Esophagus muscularis mucosa (tissue), 4 donors: Measurements from ENCODE around the gene NAT14. TPM values are rescaled to one million over a fixed set of nuclear protein-coding genes. Genes with fewer than 3 reads are reported as not detected.

Experiments
- DNase-seq: peaks from one replicate; pipeline ENCODE4 v3.0.0-alpha.2; 2017; ENCODE audit errors: extremely low spot score
- H3K27ac ChIP-seq, 4 donors: fragments of 200-600 bp; sonication (generic); replicated peaks in 1 of 4; 1 replicate in 3 of 4; 2 replicates in 1 of 4; pipeline ENCODE4 v1.5.1; 2016 to 2019; ENCODE audit warnings: mild to moderate bottlenecking in 1 of 4
- H3K27me3 ChIP-seq, 4 donors: fragments of 200-600 bp; sonication (generic); one replicate each; pipeline versions ENCODE4 v1.5.1 to v1.6.0; 2016 to 2019
- H3K36me3 ChIP-seq, 4 donors: fragments of 200-600 bp; sonication (generic); one replicate each; pipeline ENCODE4 v1.5.1; 2016 to 2019
- H3K4me1 ChIP-seq, 4 donors: fragments of 200-600 bp; sonication (generic); one replicate each; pipeline ENCODE4 v1.5.1; 2016 to 2019
- H3K4me3 ChIP-seq, 4 donors: fragments of 200-600 bp; sonication (generic); 1 replicate in 2 of 4; 2 replicates in 2 of 4; pipeline ENCODE4 v1.5.1; 2016 to 2019; ENCODE audit warnings: mild to moderate bottlenecking in 4 of 4, moderate library complexity in 1 of 4
- H3K9me3 ChIP-seq, 4 donors: fragments of 200-600 bp; sonication (generic); 1 replicate in 3 of 4; 2 replicates in 1 of 4; pipeline ENCODE4 v1.5.1; 2016 to 2019
- CTCF ChIP-seq, 3 experiments: fragments of 200-600 bp in 2 of 3; fragments of 450-650 bp in 1 of 3; sonication (generic) in 2 of 3; IDR thresholded peaks; one replicate each; pipeline ENCODE4 v1.5.1; 2017 to 2019; ENCODE audit warnings: antibody characterized with exemption in 3 of 3, mild to moderate bottlenecking in 2 of 3, moderate library complexity in 1 of 3
- EP300 ChIP-seq: sonication (generic); formaldehyde crosslinking; IDR thresholded peaks from one replicate; pipeline ENCODE4 v1.6.1; 2017; ENCODE audit warnings: antibody characterized with exemption
- POLR2A ChIP-seq: fragments of 450-650 bp; IDR thresholded peaks from one replicate; pipeline ENCODE4 v1.6.1; 2017; ENCODE audit warnings: antibody characterized with exemption, moderate library complexity, mild to moderate bottlenecking, low read depth
- POLR2AphosphoS5 ChIP-seq, 2 donors: sonication (generic); formaldehyde crosslinking; IDR thresholded peaks; one replicate each; pipeline ENCODE4 v1.6.1; 2017; ENCODE audit warnings: antibody characterized with exemption in 2 of 2
- WGBS: methylation state at CpG from one replicate; pipeline ENCODE4 v1.1.5; 2018; 5-methylcytosine and 5-hydroxymethylcytosine counted together
- intact Hi-C: fragments of 100-400 bp; cut with DNase I; formaldehyde crosslinking; loops from one replicate; pipeline ENCODE4 v1.15.1; 2023
- total RNA-seq, 4 donors: library from RNA; depleted of rRNA; stranded (reverse); fragments of >200 nt; gene quantifications; one replicate each; pipeline versions ENCODE4 v1.1.0 to v1.2.1, GENCODE V29; 2016

The NAT14 gene
- total RNA-seq, 4 donors from 2014 or later, result 5.8 to 14.2 (median 10.2) TPM

DNA sequence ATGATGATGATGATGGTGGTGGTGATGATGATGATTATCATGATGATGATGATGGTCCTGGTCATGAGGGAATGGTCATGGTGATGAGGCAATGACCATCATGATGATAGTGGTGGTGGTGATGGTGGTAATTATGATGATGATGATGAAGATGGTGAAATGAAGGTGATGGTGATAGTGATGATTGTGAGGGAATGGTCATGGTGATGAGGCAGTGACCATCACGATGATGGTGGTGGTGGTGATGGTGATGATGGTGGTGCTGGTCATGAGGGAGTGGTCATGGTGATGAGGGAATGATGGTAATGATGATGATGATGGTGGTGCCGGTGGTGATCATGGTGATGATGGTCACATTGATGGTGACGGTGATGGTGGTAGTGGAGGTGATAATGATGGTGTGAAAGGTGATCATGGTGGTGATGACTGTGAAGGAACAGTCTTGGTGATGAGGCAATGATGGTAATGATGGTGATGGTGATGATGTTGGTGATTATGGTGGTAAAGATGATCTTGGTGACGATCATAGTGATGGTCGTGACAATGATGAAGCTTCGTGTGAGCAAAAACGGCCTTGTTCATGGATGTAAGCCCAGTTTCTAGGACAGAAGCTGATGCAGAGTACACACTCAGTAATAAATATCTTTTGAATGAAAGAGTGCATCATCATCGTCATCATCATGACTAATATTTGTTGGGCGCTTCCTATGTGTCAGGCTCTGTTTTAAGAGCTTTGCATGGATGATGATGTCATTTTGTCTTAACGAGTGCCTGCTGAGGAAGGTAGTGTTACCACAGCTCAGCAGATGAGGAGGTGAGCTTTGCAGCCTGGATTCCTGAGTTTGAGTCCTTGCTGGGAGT is 34.7 kb downstream of the NAT14 start:
- Histone ChIP-seq H3K36me3 (peaks cover 0 to 6% (median 3%) of the 10 kb centered on the region in 4 donors), H3K9me3 (no peaks in the 10 kb centered on the region), H3K27me3 (no peaks in the 10 kb centered on the region), H3K4me1 (peaks cover 9 to 25% (median 19%) of the 10 kb centered on the region in 4 donors), H3K27ac (no peak overlapping the region), H3K4me3 (no peak overlapping the region)
- TF ChIP-seq CTCF (IDR thresholded peaks at IDR 0.05) (no peak), EP300 (no peak), POLR2AphosphoS5 (IDR thresholded peaks at IDR 0.05) (no peak), POLR2A (no peak)
- 84% methylated on average over 10 of the region's 10 CpGs for WGBS
- no peak for DNase-seq
- intact Hi-C loops, result no loop called here

DNA sequence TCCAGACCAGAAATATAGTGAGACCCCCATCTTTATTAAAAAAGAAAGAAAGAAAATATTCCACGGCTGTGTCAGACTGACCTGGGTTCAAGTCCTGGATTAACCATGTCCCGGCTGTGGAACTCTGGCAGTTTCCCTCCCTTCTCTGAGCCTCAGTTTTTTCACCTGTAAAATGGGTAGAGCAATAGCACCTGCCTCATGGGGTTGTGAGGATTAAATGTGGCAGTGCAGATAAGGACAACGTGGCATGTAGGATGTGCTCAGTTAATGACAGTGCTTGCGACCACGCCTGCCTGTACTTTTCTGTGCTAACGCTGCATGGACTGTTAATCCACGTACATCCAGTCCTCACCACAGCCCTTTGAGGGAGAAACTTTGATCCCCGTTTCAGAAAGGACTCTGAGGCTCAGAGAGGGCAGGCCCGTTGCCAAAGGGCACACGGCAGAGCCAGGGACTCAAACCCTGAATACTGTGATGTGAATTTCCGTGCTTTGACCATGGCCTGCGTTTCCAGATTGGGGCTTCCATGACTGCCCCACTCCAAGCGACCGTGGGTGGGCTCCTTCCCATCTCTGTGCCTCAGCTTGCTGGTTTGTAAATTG is 35.8 kb downstream of the NAT14 start:
- intact Hi-C loops, result no loop called here
- H3K4me1 ChIP-seq, result peaks cover 13 to 31% (median 24%) of the 10 kb centered on the region in 4 donors
- no peak for TF ChIP-seq EP300
- TF ChIP-seq POLR2AphosphoS5 (IDR thresholded peaks at IDR 0.05), result no peak
- no peak for TF ChIP-seq POLR2A
- no peak for TF ChIP-seq CTCF (IDR thresholded peaks at IDR 0.05)
- H3K27ac ChIP-seq, result no peak overlapping the region
- H3K4me3 ChIP-seq, result no peak overlapping the region
- H3K9me3 ChIP-seq, result no peaks in the 10 kb centered on the region
- WGBS, result 72% methylated on average over 13 of the region's 14 CpGs
- H3K27me3 ChIP-seq, result peaks cover 0 to 7% (median 0%) of the 10 kb centered on the region in 4 donors
- DNase-seq, result no peak
- H3K36me3 ChIP-seq, result no peaks in the 10 kb centered on the region

DNA sequence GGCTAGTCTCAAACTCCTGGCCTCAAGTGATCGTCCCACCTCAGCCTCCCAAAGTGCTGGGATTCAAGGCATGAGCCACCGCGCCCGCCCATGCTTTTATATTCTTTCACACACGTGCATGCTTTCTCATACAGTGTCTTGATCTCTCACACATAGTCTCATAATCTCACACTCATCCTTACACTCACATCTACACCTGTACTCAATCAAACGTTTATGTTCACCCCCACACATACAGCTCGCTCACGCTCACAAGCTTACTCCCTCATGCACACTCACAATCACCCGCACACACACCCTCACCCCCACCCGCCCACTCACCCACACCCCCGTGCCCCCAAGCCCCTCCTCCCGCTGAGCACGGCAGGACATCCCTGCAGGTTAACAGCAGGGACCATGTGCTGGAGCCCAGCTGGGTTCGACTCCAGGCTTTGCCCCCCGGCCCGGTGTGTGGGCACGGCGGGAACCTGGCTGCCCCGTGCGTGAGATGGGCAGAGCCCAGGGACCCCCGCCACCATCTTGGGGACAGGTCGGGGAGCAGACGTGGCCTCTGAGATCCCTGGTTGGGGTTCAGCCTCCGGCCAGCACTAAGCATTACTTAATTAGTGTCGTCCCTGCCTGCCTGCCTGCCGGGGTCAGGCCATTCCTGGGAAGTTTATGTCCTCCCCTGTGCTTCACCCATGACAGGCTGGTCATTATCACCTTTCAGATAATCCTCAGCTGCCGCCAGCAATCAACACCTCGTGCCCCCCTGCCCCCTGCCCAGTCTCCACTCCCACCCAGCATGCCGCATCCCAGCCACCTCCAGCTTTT is 40.5 kb downstream of the NAT14 start:
- TF ChIP-seq CTCF (IDR thresholded peaks at IDR 0.05), result no peak
- no peak for TF ChIP-seq EP300
- no peak for TF ChIP-seq POLR2A
- no peak for TF ChIP-seq POLR2AphosphoS5 (IDR thresholded peaks at IDR 0.05)
- 38% methylated on average over 27 of the region's 29 CpGs for WGBS

GRCh38 chr19:55526216-55527196 is 41.5 kb downstream of the NAT14 start:
- intact Hi-C loops, result no loop called here
- H3K9me3 ChIP-seq, result no peaks in the 10 kb centered on the region
- WGBS, result 28% methylated on average over 32 of the region's 35 CpGs
- H3K4me3 ChIP-seq, result peak overlapping the region in 1 of 4 donors; percentile 8
- no peak for TF ChIP-seq CTCF (IDR thresholded peaks at IDR 0.05)
- TF ChIP-seq EP300, result no peak
- H3K4me1 ChIP-seq, result peaks cover 10 to 24% (median 21%) of the 10 kb centered on the region in 4 donors
- H3K36me3 ChIP-seq, result no peaks in the 10 kb centered on the region
- H3K27ac ChIP-seq, result no peak overlapping the region
- no peak for DNase-seq
- H3K27me3 ChIP-seq, result peaks cover 0 to 27% (median 0%) of the 10 kb centered on the region in 4 donors

More for the DNA sequence above, 40.5 kb downstream of the NAT14 start:
- DNase-seq, result no peak
- peaks cover 0 to 27% (median 0%) of the 10 kb centered on the region in 4 donors for H3K27me3 ChIP-seq
- no peaks in the 10 kb centered on the region for H3K36me3 ChIP-seq
- no peak overlapping the region for H3K27ac ChIP-seq
- peaks cover 12 to 30% (median 25%) of the 10 kb centered on the region in 4 donors for H3K4me1 ChIP-seq
- no peak overlapping the region for H3K4me3 ChIP-seq
- H3K9me3 ChIP-seq, result no peaks in the 10 kb centered on the region
- intact Hi-C loops, result no loop called here
